Brain microvascular endothelial cell (primary cell): ENCODE data around the gene TPP1.

Experiments
- DNase-seq: peaks from one replicate; pipeline ENCODE4 v3.0.0-alpha.2; 2020
- H3K27ac ChIP-seq: fragments of 250-450 bp; sonication (Bioruptor Pico); 2 replicates; pipeline ENCODE4 v1.5.1; 2020; ENCODE audit warnings: mild to moderate bottlenecking, moderate library complexity
- H3K27me3 ChIP-seq: fragments of 250-450 bp; sonication (Bioruptor Pico); replicated peaks from 2 replicates; pipeline ENCODE4 v1.5.1; 2020; ENCODE audit warnings: mild to moderate bottlenecking
- H3K36me3 ChIP-seq: fragments of 250-450 bp; sonication (Bioruptor Pico); replicated peaks from 2 replicates; pipeline ENCODE4 v1.5.1; 2020; ENCODE audit warnings: mild to moderate bottlenecking
- H3K4me3 ChIP-seq: 2 replicates; pipeline ENCODE4 v1.5.1; 2011; ENCODE audit warnings: low read depth, mild to moderate bottlenecking, control low read depth, low read length, moderate library complexity
- in situ Hi-C: cut with HindIII; loops from 2 replicates; pipeline ENCODE4 v1.10.0; 2017; ENCODE audit warnings: low sequenced_read_pairs, low pct_ligation_motif_present
- TF ChIP-seq, protein P1 (sequence below): IDR thresholded peaks from 2 replicates; pipeline ENCODE4 v1.5.1; 2011; ENCODE audit warnings: low read depth, mild to moderate bottlenecking, moderate library complexity, low read length, control low read depth, inconsistent platforms; ENCODE audit errors: missing control alignments

Gene TPP1

DNA sequence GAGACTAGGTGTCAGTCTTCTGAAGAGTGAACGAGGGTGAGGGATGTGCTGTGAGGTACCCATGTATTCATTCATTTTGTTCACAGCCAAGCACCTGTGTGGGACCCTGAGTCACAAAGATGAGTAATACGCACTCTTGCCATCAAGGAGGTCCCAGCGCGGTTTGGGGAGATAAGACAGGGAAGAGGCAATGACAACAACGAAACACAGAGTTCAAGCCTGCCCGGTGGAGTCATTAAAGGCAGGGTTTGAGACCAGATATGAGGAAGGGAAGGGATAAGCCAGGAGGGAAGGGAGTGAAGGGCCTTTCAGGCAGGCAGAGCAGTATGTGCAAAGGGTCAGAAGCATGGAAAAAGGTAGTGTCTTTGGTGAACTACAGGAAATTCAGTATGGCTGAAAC, 31.8 kb upstream of the TPP1 start:
- DNase-seq, result no peak
- peaks cover 47% of the 10 kb centered on the region for H3K27me3 ChIP-seq
- H3K27ac ChIP-seq, result no peak overlapping the region
- TF ChIP-seq, protein P1, sequence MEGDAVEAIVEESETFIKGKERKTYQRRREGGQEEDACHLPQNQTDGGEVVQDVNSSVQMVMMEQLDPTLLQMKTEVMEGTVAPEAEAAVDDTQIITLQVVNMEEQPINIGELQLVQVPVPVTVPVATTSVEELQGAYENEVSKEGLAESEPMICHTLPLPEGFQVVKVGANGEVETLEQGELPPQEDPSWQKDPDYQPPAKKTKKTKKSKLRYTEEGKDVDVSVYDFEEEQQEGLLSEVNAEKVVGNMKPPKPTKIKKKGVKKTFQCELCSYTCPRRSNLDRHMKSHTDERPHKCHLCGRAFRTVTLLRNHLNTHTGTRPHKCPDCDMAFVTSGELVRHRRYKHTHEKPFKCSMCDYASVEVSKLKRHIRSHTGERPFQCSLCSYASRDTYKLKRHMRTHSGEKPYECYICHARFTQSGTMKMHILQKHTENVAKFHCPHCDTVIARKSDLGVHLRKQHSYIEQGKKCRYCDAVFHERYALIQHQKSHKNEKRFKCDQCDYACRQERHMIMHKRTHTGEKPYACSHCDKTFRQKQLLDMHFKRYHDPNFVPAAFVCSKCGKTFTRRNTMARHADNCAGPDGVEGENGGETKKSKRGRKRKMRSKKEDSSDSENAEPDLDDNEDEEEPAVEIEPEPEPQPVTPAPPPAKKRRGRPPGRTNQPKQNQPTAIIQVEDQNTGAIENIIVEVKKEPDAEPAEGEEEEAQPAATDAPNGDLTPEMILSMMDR, result no peak
- H3K36me3 ChIP-seq, result no peaks in the 10 kb centered on the region
- in situ Hi-C loops, result no loop called here
- no peak overlapping the region for H3K4me3 ChIP-seq

DNA sequence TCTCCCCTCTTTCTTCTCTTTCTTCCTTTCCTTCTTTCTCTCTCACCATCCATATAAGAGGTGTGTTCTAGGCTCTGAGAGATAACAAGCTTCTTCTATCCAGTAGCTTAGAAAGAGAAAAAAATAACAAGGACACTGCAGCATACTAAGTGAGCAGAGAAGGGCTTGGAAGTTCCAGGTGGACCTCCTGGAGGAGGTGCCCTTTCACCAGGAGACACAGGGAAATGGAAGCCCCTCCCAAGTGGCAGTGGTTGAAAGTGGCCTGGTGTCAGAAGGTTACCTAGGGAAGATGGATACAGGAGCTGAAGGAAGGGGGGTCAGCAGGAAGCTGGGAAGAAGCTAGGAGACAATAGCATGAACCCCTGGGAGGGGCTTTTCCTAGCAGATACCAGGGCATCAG, 30.9 kb upstream of the TPP1 start:
- no peaks in the 10 kb centered on the region for H3K36me3 ChIP-seq
- no peak overlapping the region for H3K27ac ChIP-seq
- no peak overlapping the region for H3K4me3 ChIP-seq
- in situ Hi-C loops, result no loop called here
- peaks cover 45% of the 10 kb centered on the region for H3K27me3 ChIP-seq
- TF ChIP-seq, protein P1, result no peak
- no peak for DNase-seq

DNA sequence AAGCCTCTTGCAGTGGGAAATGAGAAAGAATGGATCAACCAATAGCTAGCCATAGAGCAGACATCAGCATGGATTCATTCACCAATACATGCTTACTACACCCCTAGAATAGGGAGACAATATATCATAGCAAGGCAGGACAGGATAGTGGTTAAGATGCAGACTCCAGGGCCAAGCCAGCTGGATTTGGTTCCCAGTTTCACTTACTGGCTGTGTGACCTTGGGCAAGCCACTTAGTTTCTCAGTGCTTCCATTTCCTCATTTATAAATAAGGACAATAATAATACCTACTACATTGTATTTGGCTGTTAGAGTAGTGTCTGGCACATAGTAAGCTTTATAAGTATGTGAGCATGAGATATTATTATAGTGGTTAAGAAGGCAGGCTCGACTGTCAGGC, 29.3 kb upstream of the TPP1 start:
- no peak overlapping the region for H3K4me3 ChIP-seq
- no peak overlapping the region for H3K27ac ChIP-seq
- in situ Hi-C loops, result no loop called here
- H3K36me3 ChIP-seq, result no peaks in the 10 kb centered on the region
- TF ChIP-seq, protein P1, result no peak
- H3K27me3 ChIP-seq, result peaks cover 36% of the 10 kb centered on the region
- no peak for DNase-seq

DNA sequence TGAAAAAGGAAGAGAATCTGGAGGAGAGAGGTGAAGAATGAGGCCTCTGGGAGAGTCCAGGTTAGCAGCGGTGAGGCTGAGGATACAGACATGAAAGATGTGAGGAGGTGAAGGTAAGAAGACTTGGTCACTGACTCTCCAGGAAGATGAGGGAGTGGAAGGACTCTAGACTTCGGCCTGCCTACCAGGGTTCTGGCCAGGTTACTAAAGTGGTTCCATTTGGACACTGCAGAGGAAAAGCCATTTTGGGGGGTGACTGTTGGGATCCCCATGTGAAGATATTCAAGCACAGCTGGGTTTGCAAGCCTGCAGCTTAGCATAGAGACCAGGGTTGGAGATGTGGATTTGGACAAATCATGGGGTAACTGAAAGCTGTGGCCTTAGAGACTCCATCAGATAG, 28.6 kb upstream of the TPP1 start:
- Histone ChIP-seq H3K36me3 (no peaks in the 10 kb centered on the region), H3K4me3 (no peak overlapping the region), H3K27ac (no peak overlapping the region), H3K27me3 (peaks cover 34% of the 10 kb centered on the region)
- no peak for DNase-seq
- in situ Hi-C loops, result no loop called here
- TF ChIP-seq, protein P1, result no peak

DNA sequence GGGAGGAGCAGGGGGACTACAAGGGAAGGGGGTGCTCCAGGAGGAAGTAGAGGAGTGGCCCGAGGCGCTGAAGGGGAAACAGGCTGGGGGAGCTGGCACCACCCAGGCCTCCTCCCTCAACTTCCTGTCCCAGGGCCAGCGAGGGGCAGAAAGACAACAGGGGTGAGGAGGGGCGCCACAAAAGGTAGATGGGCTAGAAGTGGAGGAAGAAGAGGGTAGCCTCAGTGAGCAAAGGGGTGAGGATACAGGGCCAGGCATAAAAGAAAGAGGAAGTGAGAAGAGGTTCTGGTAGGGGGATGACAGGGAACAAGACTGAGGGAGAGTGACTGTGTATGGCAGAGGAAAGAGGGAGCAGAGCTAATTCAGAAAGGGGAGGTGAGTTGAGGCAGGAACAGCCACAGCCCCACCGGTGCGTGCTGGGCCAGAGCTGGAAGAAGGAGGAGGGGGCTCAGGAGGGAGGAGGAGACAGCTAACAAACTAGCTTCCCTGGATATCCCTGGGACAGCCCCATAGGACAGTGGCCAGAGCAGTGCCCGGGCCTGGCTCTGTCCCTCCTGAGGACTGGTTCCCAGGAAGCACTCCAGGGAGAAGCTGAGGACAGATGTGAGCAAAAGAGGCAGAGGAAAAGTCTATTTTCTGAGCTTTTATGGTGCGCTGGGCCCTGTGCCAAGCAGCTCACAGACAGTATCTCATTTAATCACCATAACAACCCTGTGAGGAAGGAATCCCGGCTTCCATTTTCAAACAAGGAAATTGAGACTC, 27.9 kb upstream of the TPP1 start:
- in situ Hi-C loops, result no loop called here
- Histone ChIP-seq H3K27ac (no peak overlapping the region), H3K27me3 (peaks cover 28% of the 10 kb centered on the region), H3K36me3 (no peaks in the 10 kb centered on the region), H3K4me3 (no peak overlapping the region)
- TF ChIP-seq, protein P1, result no peak
- DNase-seq, result peak; percentile 29

DNA sequence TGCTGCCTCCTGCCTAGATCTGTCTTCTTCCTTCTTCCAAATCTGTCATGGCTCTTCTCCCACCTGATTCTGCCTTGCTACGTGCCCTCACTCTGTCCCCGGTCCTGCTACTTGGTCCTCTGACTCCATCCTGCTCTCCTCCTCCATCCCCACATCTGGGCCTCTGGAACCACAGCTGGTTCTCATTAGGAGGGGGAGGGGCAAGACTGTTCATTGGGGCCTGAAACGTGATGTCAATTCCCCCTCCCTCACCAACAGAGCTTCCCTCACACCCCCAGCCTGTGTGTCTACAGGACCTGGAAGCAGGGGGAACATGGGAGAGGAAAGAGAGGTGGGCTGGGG, 27.3 kb upstream of the TPP1 start:
- H3K27ac ChIP-seq, result no peak overlapping the region
- in situ Hi-C loops, result no loop called here
- TF ChIP-seq, protein P1, result no peak
- H3K36me3 ChIP-seq, result no peaks in the 10 kb centered on the region
- H3K4me3 ChIP-seq, result peak overlapping the region; percentile 12
- peaks cover 28% of the 10 kb centered on the region for H3K27me3 ChIP-seq
- no peak for DNase-seq
